SK-N-SH (cell line): ENCODE results near the gene DUS2. TPM values are rescaled to one million over a fixed set of nuclear protein-coding genes. Genes with fewer than 3 reads are reported as not detected.
"Not testable (repeated sequence)": the region's sequence is repeated elsewhere in the genome, so short reads cannot be mapped to it uniquely, and the experiment has no call there.

Experiments
- CTCF ChIA-PET: fragments of 300-600, 350-600 bp; formaldehyde crosslinking; extraction: SDS; loops from one replicate; lab custom pipeline; 2021; lab: Yijun Ruan, JAX
- POLR2A ChIA-PET: fragments of 350-600 bp; sonication (Branson Sonifier 250); formaldehyde crosslinking; extraction: SDS; loops from one replicate; lab custom pipeline; 2020; ENCODE audit warnings: antibody characterized with exemption, inconsistent platforms; lab: Yijun Ruan, JAX
- DNase-seq: peaks from one replicate; pipeline ENCODE4 v3.0.0; 2012
- H2AFZ ChIP-seq: fragments of 200-600 bp; sonication (generic); 2 replicates; pipeline ENCODE4 v1.8.1; 2016; ENCODE audit warnings: antibody characterized with exemption, mild to moderate bottlenecking, low read depth
- H3F3A ChIP-seq: fragments of 200-600 bp; sonication (generic); replicated peaks from 2 replicates; pipeline ENCODE3; 2016; ENCODE audit warnings: antibody characterized with exemption, mild to moderate bottlenecking; ENCODE audit not compliant: insufficient read depth
- H3K27ac ChIP-seq, 2 experiments: fragments of 200-500 bp in 1 of 2; fragments of 200-600 bp in 1 of 2; sonication (Bioruptor generic) in 1 of 2; sonication (generic), shearing (Covaris generic) in 1 of 2; 2 replicates each; pipeline versions ENCODE4 v1.5.1 to v1.6.1; 2014 to 2016; ENCODE audit warnings: low read depth in 2 of 2, inconsistent platforms in 1 of 2, low read length in 1 of 2, mild to moderate bottlenecking in 1 of 2, mixed read lengths in 1 of 2
- H3K27me3 ChIP-seq: fragments of 200-600 bp; sonication (generic), shearing (Covaris generic); 2 replicates; pipeline ENCODE4 v1.6.1; 2016; ENCODE audit warnings: mixed run types; ENCODE audit not compliant: insufficient read depth
- H3K36me3 ChIP-seq, 2 experiments: fragments of 200-500 bp in 1 of 2; fragments of 200-600 bp in 1 of 2; sonication (Bioruptor generic) in 1 of 2; sonication (generic) in 1 of 2; replicated peaks in 1 of 2; 2 replicates each; pipeline versions ENCODE3 to v1.5.1; 2014 to 2016; ENCODE audit warnings: low read length in 1 of 2, mild to moderate bottlenecking in 1 of 2; ENCODE audit not compliant: insufficient read depth in 2 of 2, control insufficient read depth in 1 of 2
- H3K4me1 ChIP-seq, 2 experiments: fragments of 200-500 bp in 1 of 2; fragments of 200-600 bp in 1 of 2; sonication (Bioruptor generic) in 1 of 2; sonication (generic), shearing (Covaris generic) in 1 of 2; 2 replicates each; pipeline versions ENCODE4 v1.5.1 to v1.6.1; 2014 to 2016; ENCODE audit warnings: low read depth in 1 of 2, low read length in 1 of 2, mixed run types in 1 of 2; ENCODE audit not compliant: insufficient read depth in 2 of 2, control insufficient read depth in 1 of 2
- H3K4me2 ChIP-seq: fragments of 200-600 bp; sonication (generic), shearing (Covaris generic); 2 replicates; pipeline ENCODE4 v1.6.1; 2017; ENCODE audit warnings: mixed run types
- H3K4me3 ChIP-seq, 2 experiments: fragments of 200-500 bp in 1 of 2; fragments of 200-600 bp in 1 of 2; sonication (Bioruptor generic) in 1 of 2; sonication (generic), shearing (Covaris generic) in 1 of 2; 2 replicates each; pipeline versions ENCODE4 v1.5.1 to v1.8.1; 2014 to 2016; ENCODE audit warnings: low read depth in 2 of 2, inconsistent platforms in 1 of 2, low read length in 1 of 2, mild to moderate bottlenecking in 1 of 2, mixed read lengths in 1 of 2, moderate library complexity in 1 of 2
- H3K79me2 ChIP-seq: fragments of 200-600 bp; sonication (generic); 2 replicates; pipeline ENCODE4 v1.8.1; 2017; ENCODE audit warnings: mild to moderate bottlenecking; ENCODE audit not compliant: insufficient read depth
- H3K9ac ChIP-seq: fragments of 200-600 bp; sonication (generic); 2 replicates; pipeline ENCODE4 v1.6.1; 2017; ENCODE audit warnings: mixed run types
- H3K9me2 ChIP-seq: fragments of 200-600 bp; sonication (generic); 2 replicates; pipeline ENCODE4 v1.6.1; 2017; ENCODE audit warnings: mixed run types
- H3K9me3 ChIP-seq: fragments of 200-600 bp; sonication (generic); 2 replicates; pipeline ENCODE4 v1.6.1; 2017; ENCODE audit warnings: mixed run types, mild to moderate bottlenecking, moderate library complexity
- H4K20me1 ChIP-seq: fragments of 200-600 bp; sonication (generic); 2 replicates; pipeline ENCODE4 v1.6.1; 2017; ENCODE audit warnings: mild to moderate bottlenecking, mixed run types; ENCODE audit not compliant: insufficient read depth
- JUND ChIP-seq: IDR thresholded peaks from 2 replicates; pipeline ENCODE4 v1.4.0; 2012
- MEF2A ChIP-seq: IDR thresholded peaks from 2 replicates; pipeline ENCODE4 v1.4.0; 2012; ENCODE audit warnings: low read depth, borderline replicate concordance
- MXI1 ChIP-seq: IDR thresholded peaks from 2 replicates; pipeline ENCODE4 v1.6.1; 2012; ENCODE audit warnings: mild to moderate bottlenecking, low read depth, low read length, improper control_type of control experiment
- NRF1 ChIP-seq: IDR thresholded peaks from 2 replicates; pipeline ENCODE4 v1.6.1; 2012; ENCODE audit warnings: low read depth, mild to moderate bottlenecking, low read length
- POLR2AphosphoS5 ChIP-seq: IDR thresholded peaks from 2 replicates; pipeline ENCODE4 v1.6.1; 2012; ENCODE audit warnings: low read depth, low read length
- RXRA ChIP-seq: IDR thresholded peaks from 2 replicates; pipeline ENCODE4 v1.4.0; 2012; ENCODE audit warnings: low read depth, mild to moderate bottlenecking, borderline replicate concordance
- TEAD4 ChIP-seq: IDR thresholded peaks from 2 replicates; pipeline ENCODE4 v1.4.0; 2012; ENCODE audit warnings: mild to moderate bottlenecking, borderline replicate concordance; ENCODE audit not compliant: insufficient read depth
- WGBS: methylation state at CpG from one replicate; pipeline ENCODE4 v1.1.6; 2017; ENCODE audit warnings: low lambda C conversion rate; 5-methylcytosine and 5-hydroxymethylcytosine counted together
- polyA plus RNA-seq, 3 experiments: library from polyadenylated mRNA; depleted of rRNA; stranded (reverse); fragments of >200 nt; gene quantifications; 2 replicates each; pipeline ENCODE4 v1.2.3, GENCODE V29; 2012
- TF ChIP-seq, protein P1 (sequence below): IDR thresholded peaks from 2 replicates; pipeline ENCODE4 v1.4.0; 2012; ENCODE audit warnings: low read depth, borderline replicate concordance
- TF ChIP-seq, protein P2 (sequence below): fragments of 150-350 bp; IDR thresholded peaks from 2 replicates; pipeline ENCODE4 v1.6.1; 2016; ENCODE audit warnings: mild to moderate bottlenecking, low read depth, low read length
- TF ChIP-seq, protein P3 (sequence below): fragments of 200-600 bp; sonication (generic); IDR thresholded peaks from 2 replicates; pipeline ENCODE4 v1.6.1; 2017; ENCODE audit warnings: antibody characterized with exemption, mild to moderate bottlenecking, moderate library complexity

The DUS2 gene
- polyA plus RNA-seq, 1 of the 3 experiments (the other 2 are of a cell fraction): 16.1 TPM

DNA sequence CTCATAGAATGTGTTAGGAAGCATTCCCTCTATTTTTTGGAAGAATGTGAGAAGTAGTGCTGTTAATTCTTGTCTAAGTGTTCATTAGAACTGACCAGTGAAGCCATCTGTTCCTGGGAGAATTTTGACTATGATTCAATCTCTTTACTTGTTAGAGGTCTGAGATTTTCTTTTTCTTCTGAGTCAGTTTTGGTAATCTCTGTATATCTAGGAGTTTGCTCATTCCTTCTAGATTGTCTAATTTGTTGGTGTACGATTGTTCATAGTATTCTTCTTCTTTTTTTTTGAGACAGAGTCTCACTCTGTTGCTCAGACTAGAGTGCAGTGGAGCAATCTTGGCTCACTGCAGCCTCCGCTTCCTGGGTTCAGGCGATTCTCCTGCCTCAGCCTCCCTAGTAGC is 82.5 kb downstream of the DUS2 start:
- TF ChIP-seq, protein P1, sequence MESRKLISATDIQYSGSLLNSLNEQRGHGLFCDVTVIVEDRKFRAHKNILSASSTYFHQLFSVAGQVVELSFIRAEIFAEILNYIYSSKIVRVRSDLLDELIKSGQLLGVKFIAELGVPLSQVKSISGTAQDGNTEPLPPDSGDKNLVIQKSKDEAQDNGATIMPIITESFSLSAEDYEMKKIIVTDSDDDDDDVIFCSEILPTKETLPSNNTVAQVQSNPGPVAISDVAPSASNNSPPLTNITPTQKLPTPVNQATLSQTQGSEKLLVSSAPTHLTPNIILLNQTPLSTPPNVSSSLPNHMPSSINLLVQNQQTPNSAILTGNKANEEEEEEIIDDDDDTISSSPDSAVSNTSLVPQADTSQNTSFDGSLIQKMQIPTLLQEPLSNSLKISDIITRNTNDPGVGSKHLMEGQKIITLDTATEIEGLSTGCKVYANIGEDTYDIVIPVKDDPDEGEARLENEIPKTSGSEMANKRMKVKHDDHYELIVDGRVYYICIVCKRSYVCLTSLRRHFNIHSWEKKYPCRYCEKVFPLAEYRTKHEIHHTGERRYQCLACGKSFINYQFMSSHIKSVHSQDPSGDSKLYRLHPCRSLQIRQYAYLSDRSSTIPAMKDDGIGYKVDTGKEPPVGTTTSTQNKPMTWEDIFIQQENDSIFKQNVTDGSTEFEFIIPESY: no peak
- TF ChIP-seq TEAD4 (no peak), POLR2AphosphoS5 (no peak), MEF2A (no peak), MXI1 (no peak), NRF1 (no peak), RXRA (no peak), JUND (no peak)
- TF ChIP-seq, protein P2, sequence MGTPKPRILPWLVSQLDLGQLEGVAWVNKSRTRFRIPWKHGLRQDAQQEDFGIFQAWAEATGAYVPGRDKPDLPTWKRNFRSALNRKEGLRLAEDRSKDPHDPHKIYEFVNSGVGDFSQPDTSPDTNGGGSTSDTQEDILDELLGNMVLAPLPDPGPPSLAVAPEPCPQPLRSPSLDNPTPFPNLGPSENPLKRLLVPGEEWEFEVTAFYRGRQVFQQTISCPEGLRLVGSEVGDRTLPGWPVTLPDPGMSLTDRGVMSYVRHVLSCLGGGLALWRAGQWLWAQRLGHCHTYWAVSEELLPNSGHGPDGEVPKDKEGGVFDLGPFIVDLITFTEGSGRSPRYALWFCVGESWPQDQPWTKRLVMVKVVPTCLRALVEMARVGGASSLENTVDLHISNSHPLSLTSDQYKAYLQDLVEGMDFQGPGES: no peak
- TF ChIP-seq, protein P3, sequence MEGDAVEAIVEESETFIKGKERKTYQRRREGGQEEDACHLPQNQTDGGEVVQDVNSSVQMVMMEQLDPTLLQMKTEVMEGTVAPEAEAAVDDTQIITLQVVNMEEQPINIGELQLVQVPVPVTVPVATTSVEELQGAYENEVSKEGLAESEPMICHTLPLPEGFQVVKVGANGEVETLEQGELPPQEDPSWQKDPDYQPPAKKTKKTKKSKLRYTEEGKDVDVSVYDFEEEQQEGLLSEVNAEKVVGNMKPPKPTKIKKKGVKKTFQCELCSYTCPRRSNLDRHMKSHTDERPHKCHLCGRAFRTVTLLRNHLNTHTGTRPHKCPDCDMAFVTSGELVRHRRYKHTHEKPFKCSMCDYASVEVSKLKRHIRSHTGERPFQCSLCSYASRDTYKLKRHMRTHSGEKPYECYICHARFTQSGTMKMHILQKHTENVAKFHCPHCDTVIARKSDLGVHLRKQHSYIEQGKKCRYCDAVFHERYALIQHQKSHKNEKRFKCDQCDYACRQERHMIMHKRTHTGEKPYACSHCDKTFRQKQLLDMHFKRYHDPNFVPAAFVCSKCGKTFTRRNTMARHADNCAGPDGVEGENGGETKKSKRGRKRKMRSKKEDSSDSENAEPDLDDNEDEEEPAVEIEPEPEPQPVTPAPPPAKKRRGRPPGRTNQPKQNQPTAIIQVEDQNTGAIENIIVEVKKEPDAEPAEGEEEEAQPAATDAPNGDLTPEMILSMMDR: no peak
- Histone ChIP-seq H3K27me3 (no peaks in the 10 kb centered on the region), H3K9ac (no peak overlapping the region), H3K79me2 (peaks cover 98% of the 10 kb centered on the region), H3K27ac (no peak overlapping the region), H2AFZ (no peak overlapping the region), H4K20me1 (no peaks in the 10 kb centered on the region; the same call in 1 of the 2 replicates), H3K4me1 (no peaks in the 10 kb centered on the region), H3K9me2 (no peaks in the 10 kb centered on the region), H3K4me3 (no peak overlapping the region), H3K9me3 (peaks cover 17% of the 10 kb centered on the region; the same call in 1 of the 2 replicates), H3K36me3 (peaks cover 0 to 6% of the 10 kb centered on the region in 2 experiments), H3F3A (no peaks in the 10 kb centered on the region), H3K4me2 (no peak overlapping the region)
- 94% methylated on average over 3 of the region's 3 CpGs for WGBS
- CTCF ChIA-PET: no interaction called here
- DNase-seq: no peak
- POLR2A ChIA-PET: no interaction called here

DNA sequence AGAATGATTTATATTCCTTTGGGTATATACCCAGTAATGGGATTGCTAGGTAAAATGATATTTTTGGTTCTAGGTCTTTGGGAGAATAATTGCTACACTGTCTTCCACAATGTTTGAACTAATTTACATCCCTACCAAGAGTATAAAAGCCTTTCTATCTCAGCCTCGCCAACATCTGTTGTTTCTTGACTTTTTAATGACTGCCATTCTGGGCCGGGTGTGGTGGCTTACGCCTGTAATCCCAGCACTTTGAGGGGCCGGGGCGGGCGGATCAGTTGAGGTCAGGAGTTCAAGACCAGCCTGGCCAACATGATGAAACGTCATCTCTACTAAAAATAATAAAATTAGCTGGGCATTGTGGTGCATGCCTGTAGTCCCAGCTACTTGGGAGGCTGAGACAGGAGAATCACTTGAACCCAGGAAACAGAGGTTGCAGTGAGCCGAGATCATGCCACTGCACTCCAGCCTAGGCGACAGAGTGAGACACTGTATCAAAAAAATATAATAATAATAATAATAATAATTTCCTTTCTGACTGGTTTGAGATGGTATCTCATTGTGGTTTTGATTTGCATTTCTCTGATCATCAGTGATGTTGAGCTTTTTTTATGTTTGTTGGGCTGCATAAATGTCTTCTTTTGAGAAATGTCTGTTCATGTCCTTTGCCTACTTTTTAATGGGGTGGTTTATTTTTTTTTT is 84.3 kb downstream of the DUS2 start:
- DNase-seq, H4K20me1 ChIP-seq, H2AFZ ChIP-seq, H3K4me1 ChIP-seq, POLR2A ChIA-PET, H3K9me2 ChIP-seq, H3K4me2 ChIP-seq, H3K9ac ChIP-seq, H3K27me3 ChIP-seq, H3F3A ChIP-seq, H3K4me3 ChIP-seq, H3K27ac ChIP-seq, H3K36me3 ChIP-seq: not testable (repeated sequence)
- CTCF ChIA-PET: interaction anchor here (0.8 to 2.7 kb wide), 2 partner anchors 13 to 21 kb away, joined by 3 to 13 read pairs; no protein-coding TSS in a partner anchor
- Histone ChIP-seq H3K79me2 (peaks cover 98% of the 10 kb centered on the region), H3K9me3 (peaks cover 21% of the 10 kb centered on the region; the same call in 1 of the 2 replicates)
- WGBS: 98% methylated on average over 9 of the region's 9 CpGs

DNA sequence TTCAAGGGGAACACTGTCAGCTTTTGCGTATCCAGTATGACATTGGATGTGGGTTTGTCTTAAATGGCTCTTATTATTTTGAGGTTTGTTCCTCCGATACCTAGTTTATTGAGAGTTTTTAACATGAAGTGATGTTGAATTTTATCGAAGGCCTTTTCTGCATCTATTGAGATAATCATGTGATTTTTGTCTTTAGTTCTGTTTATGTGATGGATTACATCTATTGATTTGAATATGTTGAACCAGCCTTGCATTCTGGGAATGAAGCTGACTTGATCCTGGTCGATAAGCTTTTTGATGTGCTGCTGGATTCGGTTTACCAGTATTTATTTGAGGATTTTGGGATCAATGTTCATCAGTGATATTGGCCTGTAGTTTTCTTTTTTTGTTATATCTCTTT is 86.1 kb downstream of the DUS2 start:
- H3K27ac ChIP-seq, H3K4me1 ChIP-seq, H4K20me1 ChIP-seq, H3K4me2 ChIP-seq, H3F3A ChIP-seq, H3K9ac ChIP-seq, H3K4me3 ChIP-seq, H3K27me3 ChIP-seq, H3K9me2 ChIP-seq, H3K36me3 ChIP-seq, H2AFZ ChIP-seq, POLR2A ChIA-PET, DNase-seq: not testable (repeated sequence)
- Histone ChIP-seq H3K9me3 (peaks cover 21% of the 10 kb centered on the region; the same call in 1 of the 2 replicates), H3K79me2 (peaks cover 98% of the 10 kb centered on the region)
- CTCF ChIA-PET: interaction anchor here (2.7 kb wide), 1 partner anchor 15 kb away, joined by 13 read pairs; no protein-coding TSS in a partner anchor
- WGBS: 94% methylated on average over 5 of the region's 5 CpGs

DNA sequence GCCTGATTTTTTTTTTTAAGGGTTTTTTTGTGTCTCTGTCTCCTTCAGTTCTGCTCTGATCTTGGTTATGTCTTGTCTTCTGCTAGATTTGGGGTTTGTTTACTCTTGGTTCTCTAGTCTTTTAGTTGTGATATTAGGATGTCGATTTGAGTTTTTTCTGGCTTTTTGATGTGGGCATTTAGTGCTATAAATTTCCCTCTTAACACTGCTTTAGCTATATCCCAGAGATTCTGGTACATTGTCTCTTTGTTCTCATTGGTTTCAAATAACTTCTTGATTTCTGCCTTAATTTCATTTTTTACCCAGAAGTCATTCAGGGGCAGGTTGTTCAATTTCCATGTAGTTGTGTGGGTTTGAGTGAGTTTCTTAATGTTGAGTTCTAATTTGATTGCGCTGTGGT is 87.5 kb downstream of the DUS2 start:
- H3K9ac ChIP-seq, POLR2A ChIA-PET, H3K36me3 ChIP-seq, H3K27me3 ChIP-seq, H3K4me3 ChIP-seq, H3F3A ChIP-seq, H3K4me1 ChIP-seq, H3K9me2 ChIP-seq, DNase-seq, H2AFZ ChIP-seq, H3K4me2 ChIP-seq, H3K27ac ChIP-seq: not testable (repeated sequence)
- Histone ChIP-seq H3K79me2 (peaks cover 98% of the 10 kb centered on the region), H3K9me3 (peaks cover 21% of the 10 kb centered on the region; the same call in 1 of the 2 replicates), H4K20me1 (peaks cover 10% of the 10 kb centered on the region; the same call in 1 of the 2 replicates)
- CTCF ChIA-PET: interaction anchor here (1.1 to 1.5 kb wide), 2 partner anchors 17 to 120 kb away, joined by 3 to 5 read pairs; no protein-coding TSS in a partner anchor
- 94% methylated on average over 2 of the region's 2 CpGs for WGBS
